Right lobe of liver (tissue), 4 donors: Measurements from ENCODE around the gene TMEM8B.

Experiments
- POLR2A ChIP-seq: fragments of 450-650 bp; IDR thresholded peaks from one replicate; pipeline ENCODE4 v1.6.1; 2017; ENCODE audit warnings: antibody characterized with exemption, mild to moderate bottlenecking
- TF ChIP-seq, protein P1 (sequence below), 4 donors: fragments of 200-600 bp in 3 of 4; fragments of 450-650 bp in 1 of 4; IDR thresholded peaks; one replicate each; pipeline versions ENCODE4 v1.5.1 to v1.8.0; 2016 to 2022; ENCODE audit warnings: antibody characterized with exemption in 4 of 4, mild to moderate bottlenecking in 2 of 4
- donor health status: DM: no; HTN: no; CAD: no.
- donor health status: DM: no; HTN: no; CAD: no.
- donor health status: DM: no; HTN: yes; CAD: no.

DNA sequence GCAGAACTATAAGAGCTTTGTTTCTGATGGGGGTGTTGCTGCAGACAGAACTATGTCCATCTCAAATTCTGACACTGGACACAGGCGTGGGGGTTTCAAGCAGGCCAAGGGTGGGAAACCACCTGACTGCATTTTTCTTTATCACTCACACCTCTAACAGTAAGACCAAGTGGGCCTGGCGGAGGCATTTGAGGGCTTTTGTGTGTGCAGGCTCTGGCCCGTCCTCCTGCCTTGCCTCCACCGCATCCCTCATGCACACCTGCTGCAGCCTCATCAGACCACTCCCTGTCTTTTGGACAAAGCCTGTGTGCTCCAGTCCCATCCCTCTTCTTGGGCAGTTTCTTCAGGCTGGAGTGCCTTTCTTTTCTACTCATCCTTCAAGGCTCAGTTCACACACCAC lies 33.3 kb downstream of the TMEM8B start:
- TF ChIP-seq, protein P1, sequence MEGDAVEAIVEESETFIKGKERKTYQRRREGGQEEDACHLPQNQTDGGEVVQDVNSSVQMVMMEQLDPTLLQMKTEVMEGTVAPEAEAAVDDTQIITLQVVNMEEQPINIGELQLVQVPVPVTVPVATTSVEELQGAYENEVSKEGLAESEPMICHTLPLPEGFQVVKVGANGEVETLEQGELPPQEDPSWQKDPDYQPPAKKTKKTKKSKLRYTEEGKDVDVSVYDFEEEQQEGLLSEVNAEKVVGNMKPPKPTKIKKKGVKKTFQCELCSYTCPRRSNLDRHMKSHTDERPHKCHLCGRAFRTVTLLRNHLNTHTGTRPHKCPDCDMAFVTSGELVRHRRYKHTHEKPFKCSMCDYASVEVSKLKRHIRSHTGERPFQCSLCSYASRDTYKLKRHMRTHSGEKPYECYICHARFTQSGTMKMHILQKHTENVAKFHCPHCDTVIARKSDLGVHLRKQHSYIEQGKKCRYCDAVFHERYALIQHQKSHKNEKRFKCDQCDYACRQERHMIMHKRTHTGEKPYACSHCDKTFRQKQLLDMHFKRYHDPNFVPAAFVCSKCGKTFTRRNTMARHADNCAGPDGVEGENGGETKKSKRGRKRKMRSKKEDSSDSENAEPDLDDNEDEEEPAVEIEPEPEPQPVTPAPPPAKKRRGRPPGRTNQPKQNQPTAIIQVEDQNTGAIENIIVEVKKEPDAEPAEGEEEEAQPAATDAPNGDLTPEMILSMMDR (IDR thresholded peaks at IDR 0.05), result no peak
- TF ChIP-seq POLR2A, result no peak
